GM12891 (cell line): Measurements from ENCODE around the gene ENOX1.

Experiments
- PAX5 ChIP-seq: IDR thresholded peaks from 2 replicates; pipeline ENCODE4 v1.6.1; 2011; ENCODE audit warnings: low read length, moderate library complexity, mild to moderate bottlenecking; ENCODE audit not compliant: insufficient read depth, severe bottlenecking
- POLR2A ChIP-seq: IDR thresholded peaks from 2 replicates; pipeline ENCODE4 v1.6.1; 2011; ENCODE audit warnings: low read depth, low read length, control low read depth
- POLR2AphosphoS5 ChIP-seq: IDR thresholded peaks from 2 replicates; pipeline ENCODE4 v1.6.1; 2011; ENCODE audit warnings: low read depth, low read length, control low read depth
- SPI1 ChIP-seq: IDR thresholded peaks from 2 replicates; pipeline ENCODE4 v1.6.1; 2011; ENCODE audit warnings: low read depth, low read length, control low read depth

GRCh38 chr13:43363156-43363953, 423.4 kb downstream of the ENOX1 start:
- TF ChIP-seq POLR2A (no peak), POLR2AphosphoS5 (no peak), SPI1 (no peak), PAX5 (no peak)
